Measurements from ENCODE around the gene PPP1R14D. TPM values are rescaled to one million over a fixed set of nuclear protein-coding genes. Genes with fewer than 3 reads are reported as not detected.

Gene PPP1R14D
- total RNA-seq, 1 experiment from 2014 or later = not detected

- ChIA-PET RAD21 (ENCODE audit: low non-redundant PET in 1 of 2, low total read pairs in 2 of 2, uncharacterized antibody in 2 of 2, unreplicated experiment in 2 of 2) (interaction anchor here in 1 of 2 experiments (0.7 kb wide), 1 partner anchor 58 kb away, joined by 3 read pairs; no protein-coding TSS in a partner anchor), CTCF (interaction anchor here (1.0 to 5.2 kb wide), 3 partner anchors 12 to 58 kb away, joined by 4 to 61 read pairs (median 7); partner anchors contain the start of gene VPS18), POLR2A (interaction anchor here (2.4 kb wide), 1 partner anchor 12 kb away, joined by 13 read pairs; no protein-coding TSS in a partner anchor)
- no peak overlapping the region for H2AFZ ChIP-seq (ENCODE audit: low read depth, low read length, poor library complexity, severe bottlenecking)
- peak overlapping the region; percentile 79 to 95 for H3K4me3 ChIP-seq (replicated peaks in 1 of 2; ENCODE audit: low read depth in 1 of 2, low read length in 2 of 2)
- H3K9ac ChIP-seq (ENCODE audit: low read length) = peak overlapping the region; percentile 77
- intact Hi-C loops (cut with micrococcal nuclease) = loop anchor here (2.0 kb wide), 1 partner anchor 59 kb away; no protein-coding TSS in a partner anchor
- H3K27me3 ChIP-seq (ENCODE audit: insufficient read depth, low read length) = no peaks in the 10 kb centered on the region
- peak overlapping the region; percentile 99 for H3K4me2 ChIP-seq (ENCODE audit: low read length)
- H3K36me3 ChIP-seq (ENCODE audit: control insufficient read depth in 1 of 2, insufficient read depth in 2 of 2, low read length in 2 of 2) = peaks cover 5 to 15% of the 10 kb centered on the region in 2 experiments; a peak in 3 of 4 replicates
- H3K79me2 ChIP-seq (ENCODE audit: insufficient read depth, low read length) = peaks cover 66% of the 10 kb centered on the region
- no peak for DNase-seq (ENCODE audit: low read depth, low spot score)
- ATAC-seq = peak; percentile 74
- peaks cover 34 to 45% of the 10 kb centered on the region in 2 experiments for H3K4me1 ChIP-seq (ENCODE audit: control insufficient read depth in 1 of 2, insufficient read depth in 2 of 2, low read length in 2 of 2)
- H3K27ac ChIP-seq (ENCODE audit: low read depth, low read length) = peak overlapping the region; percentile 93
- TF ChIP-seq ZNF274 (IDR thresholded peaks at IDR 0.05; ENCODE audit: low read depth, low read length) = no peak
- TF ChIP-seq, protein P1, sequence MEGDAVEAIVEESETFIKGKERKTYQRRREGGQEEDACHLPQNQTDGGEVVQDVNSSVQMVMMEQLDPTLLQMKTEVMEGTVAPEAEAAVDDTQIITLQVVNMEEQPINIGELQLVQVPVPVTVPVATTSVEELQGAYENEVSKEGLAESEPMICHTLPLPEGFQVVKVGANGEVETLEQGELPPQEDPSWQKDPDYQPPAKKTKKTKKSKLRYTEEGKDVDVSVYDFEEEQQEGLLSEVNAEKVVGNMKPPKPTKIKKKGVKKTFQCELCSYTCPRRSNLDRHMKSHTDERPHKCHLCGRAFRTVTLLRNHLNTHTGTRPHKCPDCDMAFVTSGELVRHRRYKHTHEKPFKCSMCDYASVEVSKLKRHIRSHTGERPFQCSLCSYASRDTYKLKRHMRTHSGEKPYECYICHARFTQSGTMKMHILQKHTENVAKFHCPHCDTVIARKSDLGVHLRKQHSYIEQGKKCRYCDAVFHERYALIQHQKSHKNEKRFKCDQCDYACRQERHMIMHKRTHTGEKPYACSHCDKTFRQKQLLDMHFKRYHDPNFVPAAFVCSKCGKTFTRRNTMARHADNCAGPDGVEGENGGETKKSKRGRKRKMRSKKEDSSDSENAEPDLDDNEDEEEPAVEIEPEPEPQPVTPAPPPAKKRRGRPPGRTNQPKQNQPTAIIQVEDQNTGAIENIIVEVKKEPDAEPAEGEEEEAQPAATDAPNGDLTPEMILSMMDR (IDR thresholded peaks at IDR 0.05 in 2 of 3, conservative IDR thresholded peaks at IDR 0.05 in 1 of 3; ENCODE audit: borderline replicate concordance in 1 of 3, insufficient read depth in 1 of 3, low read depth in 2 of 3, low read length in 2 of 3) = no peak
- TF ChIP-seq POLR2AphosphoS5 (IDR thresholded peaks at IDR 0.05; ENCODE audit: low read depth, low read length) = 0 out of 2 replicates have a peak, but pooled peaks have one; percentile 23
- TF ChIP-seq RAD21 (IDR thresholded peaks at IDR 0.05; ENCODE audit: low read depth) = no peak
- no peak for TF ChIP-seq FOSL1 (IDR thresholded peaks at IDR 0.05; ENCODE audit: low read depth)
- no TSS peak for BruUV-seq (replicated peaks)
- no peaks in the 10 kb centered on the region for H3K9me2 ChIP-seq (ENCODE audit: insufficient read depth)
- H3K9me3 ChIP-seq (ENCODE audit: control insufficient read depth in 1 of 2, insufficient read depth in 1 of 2, low read depth in 1 of 2, low read length in 2 of 2) = no peaks in the 10 kb centered on the region
- H4K20me1 ChIP-seq (ENCODE audit: insufficient read depth) = no peaks in the 10 kb centered on the region; the same call in 1 of the 2 replicates
Observed at GRCh38 chr15:40845511-40846284, 17.2 kb upstream of the PPP1R14D start.

Measured in HCT116 (cell line).